ENCODE data around the gene USP6. TPM values are rescaled to one million over a fixed set of nuclear protein-coding genes. Genes with fewer than 3 reads are reported as not detected.
"Not testable (repeated sequence)": the region's sequence is repeated elsewhere in the genome, so short reads cannot be mapped to it uniquely, and the experiment has no call there.

The USP6 gene
- total and polyA plus RNA-seq, 4 donors = 0.05 to 0.36 (median 0.10) TPM; not detected in 1

- peaks cover 1% of the 10 kb centered on the region for H3K9me3 ChIP-seq (ENCODE audit: control insufficient read depth, low read length)
- DNase-seq (peak in 1 of 2 donors; percentile 21), ATAC-seq (ENCODE audit: low FRiP score) (no peak)
- no peak overlapping the region for H3K4me3 ChIP-seq (ENCODE audit: low read length in 2 of 2)
- no peaks in the 10 kb centered on the region for H3K4me1 ChIP-seq (ENCODE audit: control insufficient read depth in 1 of 2, insufficient read depth in 2 of 2, low read length in 2 of 2)
- H3K36me3 ChIP-seq (ENCODE audit: control insufficient read depth in 1 of 2, insufficient read depth in 2 of 2, low read length in 1 of 2) = no peaks in the 10 kb centered on the region
- intact Hi-C loops (cut with DNase I) = no loop called here
- WGBS, 2 donors = 84 to 91% methylated on average over 7 of the region's 7 CpGs
- H3K27me3 ChIP-seq (ENCODE audit: control insufficient read depth in 1 of 2, insufficient read depth in 2 of 2, low read length in 1 of 2) = peaks cover 0 to 2% of the 10 kb centered on the region in 2 donors
- H3K27ac ChIP-seq (ENCODE audit: low read depth in 1 of 2, low read length in 2 of 2) = no peak overlapping the region
Measured at GRCh38 chr17:5120036-5120435, 4.2 kb downstream of the USP6 start.

GRCh38 chr17:5120436-5121185 is 4.8 kb downstream of the USP6 start:
- H3K27me3 ChIP-seq (ENCODE audit: control insufficient read depth in 1 of 2, insufficient read depth in 2 of 2, low read length in 1 of 2); H3K4me3 ChIP-seq (ENCODE audit: low read length in 2 of 2); ATAC-seq (ENCODE audit: low FRiP score); DNase-seq; H3K9me3 ChIP-seq (ENCODE audit: control insufficient read depth, low read length); H3K36me3 ChIP-seq (ENCODE audit: control insufficient read depth in 1 of 2, insufficient read depth in 2 of 2, low read length in 1 of 2); H3K27ac ChIP-seq (ENCODE audit: low read depth in 1 of 2, low read length in 2 of 2); H3K4me1 ChIP-seq (ENCODE audit: control insufficient read depth in 1 of 2, insufficient read depth in 2 of 2, low read length in 2 of 2); intact Hi-C loops (cut with DNase I): not testable (repeated sequence)
- WGBS, 2 donors = 93 to 95% methylated on average over 6 of the region's 6 CpGs

- Histone ChIP-seq H3K4me3 (ENCODE audit: low read length in 2 of 2) (no peak overlapping the region), H3K27me3 (ENCODE audit: control insufficient read depth in 1 of 2, insufficient read depth in 2 of 2, low read length in 1 of 2) (peaks cover 0 to 2% of the 10 kb centered on the region in 2 donors), H3K4me1 (ENCODE audit: control insufficient read depth in 1 of 2, insufficient read depth in 2 of 2, low read length in 2 of 2) (no peaks in the 10 kb centered on the region), H3K36me3 (ENCODE audit: control insufficient read depth in 1 of 2, insufficient read depth in 2 of 2, low read length in 1 of 2) (no peaks in the 10 kb centered on the region), H3K27ac (ENCODE audit: low read depth in 1 of 2, low read length in 2 of 2) (no peak overlapping the region), H3K9me3 (ENCODE audit: control insufficient read depth, low read length) (peaks cover 1% of the 10 kb centered on the region)
- ATAC-seq (ENCODE audit: low FRiP score) (no peak), DNase-seq (peak; percentile 35 to 75)
- 93 to 94% methylated on average over 16 of the region's 16 CpGs for WGBS, 2 donors
- intact Hi-C loops (cut with DNase I) = no loop called here
Measured at GRCh38 chr17:5121186-5121841, 5.5 kb downstream of the USP6 start.

GRCh38 chr17:5122056-5122455 is 6.2 kb downstream of the USP6 start:
- H3K9me3 ChIP-seq (ENCODE audit: control insufficient read depth, low read length); H3K36me3 ChIP-seq (ENCODE audit: control insufficient read depth in 1 of 2, insufficient read depth in 2 of 2, low read length in 1 of 2); H3K4me1 ChIP-seq (ENCODE audit: control insufficient read depth in 1 of 2, insufficient read depth in 2 of 2, low read length in 2 of 2); H3K27ac ChIP-seq (ENCODE audit: low read depth in 1 of 2, low read length in 2 of 2); H3K27me3 ChIP-seq (ENCODE audit: control insufficient read depth in 1 of 2, insufficient read depth in 2 of 2, low read length in 1 of 2); DNase-seq; ATAC-seq (ENCODE audit: low FRiP score); intact Hi-C loops (cut with DNase I); H3K4me3 ChIP-seq (ENCODE audit: low read length in 2 of 2): not testable (repeated sequence)
- WGBS, 2 donors = 72 to 76% methylated on average over 7 of the region's 7 CpGs

GRCh38 chr17:5122586-5123342 is 6.9 kb downstream of the USP6 start:
- H3K9me3 ChIP-seq (ENCODE audit: control insufficient read depth, low read length) = peaks cover under 1% of the 10 kb centered on the region
- H3K4me1 ChIP-seq (ENCODE audit: control insufficient read depth in 1 of 2, insufficient read depth in 2 of 2, low read length in 2 of 2) = no peaks in the 10 kb centered on the region
- peak overlapping the region; percentile 9 to 63 for H3K4me3 ChIP-seq (ENCODE audit: low read length in 2 of 2)
- peak in 1 of 2 donors; percentile 79 for DNase-seq
- intact Hi-C loops (cut with DNase I) = no loop called here
- H3K27ac ChIP-seq (ENCODE audit: low read depth in 1 of 2, low read length in 2 of 2) = no peak overlapping the region
- ATAC-seq (ENCODE audit: low FRiP score) = peak; percentile 60
- no peaks in the 10 kb centered on the region for H3K36me3 ChIP-seq (ENCODE audit: control insufficient read depth in 1 of 2, insufficient read depth in 2 of 2, low read length in 1 of 2)
- WGBS, 2 donors = 1 to 2% methylated on average over 60 to 75 of the region's 75 CpGs
- no peaks in the 10 kb centered on the region for H3K27me3 ChIP-seq (ENCODE audit: control insufficient read depth in 1 of 2, insufficient read depth in 2 of 2, low read length in 1 of 2)

- peak; percentile 44 for ATAC-seq (ENCODE audit: low FRiP score)
Measured at GRCh38 chr17:5123343-5124124, 7.7 kb downstream of the USP6 start.

GRCh38 chr17:5124125-5124760 is 8.4 kb downstream of the USP6 start:
- H3K27me3 ChIP-seq (ENCODE audit: control insufficient read depth in 1 of 2, insufficient read depth in 2 of 2, low read length in 1 of 2); intact Hi-C loops (cut with DNase I); ATAC-seq (ENCODE audit: low FRiP score); H3K4me3 ChIP-seq (ENCODE audit: low read length in 2 of 2); H3K9me3 ChIP-seq (ENCODE audit: control insufficient read depth, low read length); H3K36me3 ChIP-seq (ENCODE audit: control insufficient read depth in 1 of 2, insufficient read depth in 2 of 2, low read length in 1 of 2); H3K4me1 ChIP-seq (ENCODE audit: control insufficient read depth in 1 of 2, insufficient read depth in 2 of 2, low read length in 2 of 2); H3K27ac ChIP-seq (ENCODE audit: low read depth in 1 of 2, low read length in 2 of 2): not testable (repeated sequence)
- DNase-seq = peak in 1 of 2 donors; percentile 53
- 66 to 67% methylated on average over 5 of the region's 5 CpGs for WGBS, 2 donors

More at GRCh38 chr17:5123343-5124124, 7.7 kb downstream of the USP6 start:
- Histone ChIP-seq H3K27me3 (ENCODE audit: control insufficient read depth in 1 of 2, insufficient read depth in 2 of 2, low read length in 1 of 2) (no peaks in the 10 kb centered on the region), H3K36me3 (ENCODE audit: control insufficient read depth in 1 of 2, insufficient read depth in 2 of 2, low read length in 1 of 2) (no peaks in the 10 kb centered on the region), H3K9me3 (ENCODE audit: control insufficient read depth, low read length) (no peaks in the 10 kb centered on the region), H3K27ac (ENCODE audit: low read depth in 1 of 2, low read length in 2 of 2) (no peak overlapping the region), H3K4me3 (ENCODE audit: low read length in 2 of 2) (no peak overlapping the region), H3K4me1 (ENCODE audit: control insufficient read depth in 1 of 2, insufficient read depth in 2 of 2, low read length in 2 of 2) (no peaks in the 10 kb centered on the region)
- peak in 1 of 2 donors; percentile 55 for DNase-seq
- intact Hi-C loops (cut with DNase I) = no loop called here
- 48 to 58% methylated on average over 40 to 53 of the region's 53 CpGs for WGBS, 2 donors

GRCh38 chr17:5124896-5125295 is 9.1 kb downstream of the USP6 start:
- H3K36me3 ChIP-seq (ENCODE audit: control insufficient read depth in 1 of 2, insufficient read depth in 2 of 2, low read length in 1 of 2); DNase-seq; H3K4me3 ChIP-seq (ENCODE audit: low read length in 2 of 2); H3K27me3 ChIP-seq (ENCODE audit: control insufficient read depth in 1 of 2, insufficient read depth in 2 of 2, low read length in 1 of 2); ATAC-seq (ENCODE audit: low FRiP score); H3K4me1 ChIP-seq (ENCODE audit: control insufficient read depth in 1 of 2, insufficient read depth in 2 of 2, low read length in 2 of 2); H3K27ac ChIP-seq (ENCODE audit: low read depth in 1 of 2, low read length in 2 of 2); H3K9me3 ChIP-seq (ENCODE audit: control insufficient read depth, low read length); intact Hi-C loops (cut with DNase I): not testable (repeated sequence)
- WGBS, 2 donors = 84 to 86% methylated on average over 7 of the region's 7 CpGs
